AG09309 (cell line): Measurements from ENCODE around the gene RBM43.
A peak's percentile ranks its signal among the peaks of the same experiment; 100 is the strongest.
"Not testable (repeated sequence)": the region's sequence is repeated elsewhere in the genome, so short reads cannot be mapped to it uniquely, and the experiment has no call there.

Experiments used
- DNase-seq: peaks from one replicate; pipeline ENCODE4 v3.0.0-alpha.2; 2010; ENCODE audit warnings: low read depth
- H3K4me3 ChIP-seq: 2 replicates; pipeline ENCODE4 v1.5.1; 2011; ENCODE audit warnings: mild to moderate bottlenecking, low read depth, low read length, moderate library complexity; ENCODE audit not compliant: control insufficient read depth
- TF ChIP-seq, protein P1 (sequence below): IDR thresholded peaks from 2 replicates; pipeline ENCODE4 v1.5.1; 2011; ENCODE audit warnings: mild to moderate bottlenecking, low read depth, low read length, inconsistent platforms; ENCODE audit not compliant: insufficient read depth, control insufficient read depth; ENCODE audit errors: missing control alignments

RBM43 gene

DNA sequence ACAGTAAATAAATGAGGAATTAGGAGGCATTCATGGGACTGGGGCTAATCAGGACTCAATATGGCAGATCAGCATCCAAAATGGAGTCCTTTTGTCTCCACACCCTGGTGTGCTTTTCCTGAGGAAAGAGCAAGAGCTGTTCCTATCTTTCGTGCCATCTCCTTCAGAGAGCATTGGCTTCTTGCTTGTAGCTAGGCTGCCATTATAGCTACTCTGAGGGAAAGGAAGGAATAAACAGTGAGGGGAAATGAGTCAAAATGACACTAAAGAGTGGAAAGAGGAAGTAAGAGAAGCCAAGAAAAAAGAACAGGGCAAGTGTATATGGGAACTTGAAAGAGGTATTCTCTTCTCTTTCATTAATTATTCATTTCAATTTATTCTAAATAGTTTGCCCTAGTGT is 36.2 kb upstream of the RBM43 start:
- TF ChIP-seq, protein P1, sequence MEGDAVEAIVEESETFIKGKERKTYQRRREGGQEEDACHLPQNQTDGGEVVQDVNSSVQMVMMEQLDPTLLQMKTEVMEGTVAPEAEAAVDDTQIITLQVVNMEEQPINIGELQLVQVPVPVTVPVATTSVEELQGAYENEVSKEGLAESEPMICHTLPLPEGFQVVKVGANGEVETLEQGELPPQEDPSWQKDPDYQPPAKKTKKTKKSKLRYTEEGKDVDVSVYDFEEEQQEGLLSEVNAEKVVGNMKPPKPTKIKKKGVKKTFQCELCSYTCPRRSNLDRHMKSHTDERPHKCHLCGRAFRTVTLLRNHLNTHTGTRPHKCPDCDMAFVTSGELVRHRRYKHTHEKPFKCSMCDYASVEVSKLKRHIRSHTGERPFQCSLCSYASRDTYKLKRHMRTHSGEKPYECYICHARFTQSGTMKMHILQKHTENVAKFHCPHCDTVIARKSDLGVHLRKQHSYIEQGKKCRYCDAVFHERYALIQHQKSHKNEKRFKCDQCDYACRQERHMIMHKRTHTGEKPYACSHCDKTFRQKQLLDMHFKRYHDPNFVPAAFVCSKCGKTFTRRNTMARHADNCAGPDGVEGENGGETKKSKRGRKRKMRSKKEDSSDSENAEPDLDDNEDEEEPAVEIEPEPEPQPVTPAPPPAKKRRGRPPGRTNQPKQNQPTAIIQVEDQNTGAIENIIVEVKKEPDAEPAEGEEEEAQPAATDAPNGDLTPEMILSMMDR = no peak
- no peak overlapping the region for H3K4me3 ChIP-seq
- DNase-seq = no peak

GRCh38 chr2:151295926-151296325 is 34.3 kb upstream of the RBM43 start:
- not testable (repeated sequence) for DNase-seq

GRCh38 chr2:151292546-151292945 is 30.9 kb upstream of the RBM43 start:
- TF ChIP-seq, protein P1 = no peak
- H3K4me3 ChIP-seq = no peak overlapping the region
- no peak for DNase-seq

More at GRCh38 chr2:151295926-151296325, 34.3 kb upstream of the RBM43 start:
- not testable (repeated sequence) for H3K4me3 ChIP-seq

DNA sequence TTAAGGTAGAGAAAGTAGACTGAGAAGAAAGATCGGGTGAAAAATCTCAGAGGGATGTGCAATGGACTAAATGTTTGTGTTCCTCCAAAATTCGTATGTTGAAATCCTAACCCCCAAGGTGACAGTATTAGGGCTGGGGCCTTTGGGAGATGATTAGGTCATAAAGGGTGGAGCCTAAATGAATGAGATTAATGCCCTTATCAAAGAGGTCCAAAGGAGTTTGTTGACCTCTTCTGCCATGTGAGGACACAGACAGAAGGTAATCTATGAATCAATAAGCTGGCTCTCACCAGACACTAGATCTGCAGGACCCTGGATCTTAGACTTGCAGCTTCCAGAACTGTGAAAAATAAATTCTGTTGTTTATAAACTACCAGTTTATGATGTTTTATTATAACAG is 30.5 kb upstream of the RBM43 start:
- DNase-seq = no peak
- TF ChIP-seq, protein P1 = no peak

DNA sequence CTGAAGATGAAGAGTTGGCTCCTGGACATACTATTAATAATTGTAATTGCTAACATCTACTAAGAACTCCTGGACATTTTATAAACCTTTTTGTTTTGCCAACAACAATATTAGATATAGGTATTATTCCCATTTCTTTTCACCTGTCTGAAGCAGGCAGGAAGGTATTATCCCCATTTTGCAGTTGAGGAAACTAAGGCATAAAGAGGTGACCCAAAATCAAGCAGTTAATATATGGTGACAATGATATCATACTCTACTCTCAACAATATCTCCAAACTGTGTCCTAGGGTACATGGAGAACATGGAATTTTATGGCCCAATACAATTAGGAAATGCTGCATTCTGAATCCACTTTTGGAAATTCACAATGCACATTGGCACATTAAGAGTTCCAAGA is 29.6 kb upstream of the RBM43 start:
- DNase-seq = no peak
- TF ChIP-seq, protein P1 = no peak
- H3K4me3 ChIP-seq = no peak overlapping the region

More for the DNA sequence above, 30.5 kb upstream of the RBM43 start:
- no peak overlapping the region for H3K4me3 ChIP-seq

DNA sequence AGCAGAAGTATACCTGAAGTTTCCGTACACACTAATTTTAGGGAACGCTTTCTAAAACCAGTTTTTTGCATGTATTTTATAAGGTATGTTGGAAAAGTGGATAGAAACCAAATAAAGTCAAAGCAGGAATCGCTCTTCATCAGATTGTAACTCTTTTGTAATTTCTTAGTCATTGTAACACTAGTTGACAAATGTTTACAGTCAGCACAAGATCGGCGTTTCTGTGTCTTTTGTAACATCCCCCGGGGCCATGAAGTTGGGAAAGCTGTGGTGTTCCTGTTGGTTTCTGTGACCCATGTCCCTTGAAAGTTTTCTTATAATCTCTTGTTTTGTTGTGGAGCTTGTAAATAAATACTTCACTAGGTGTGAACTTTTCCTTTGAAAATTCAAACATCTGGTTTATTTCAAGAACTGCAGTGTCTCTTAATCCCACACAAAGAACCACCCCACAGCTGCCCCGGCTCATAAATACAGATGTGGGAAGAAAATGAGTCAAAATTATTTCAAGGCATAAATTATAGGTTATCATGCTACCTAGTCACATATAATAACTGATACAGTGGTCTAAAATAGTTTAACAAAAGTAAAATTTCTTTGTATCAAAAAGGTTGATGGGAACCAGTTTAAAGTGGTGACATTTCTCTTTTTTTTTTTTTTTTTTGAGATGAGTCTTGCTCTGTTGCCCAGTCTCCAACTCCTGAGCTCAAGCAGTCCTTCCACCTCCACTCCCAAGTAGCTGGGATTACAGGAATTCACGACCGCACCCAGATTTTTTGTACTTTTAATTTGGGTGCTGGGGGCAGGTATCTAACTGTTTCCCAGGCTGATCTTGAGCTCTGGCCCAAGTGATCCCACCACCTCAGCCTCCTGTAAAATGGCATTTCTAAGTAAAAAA is 28.6 kb upstream of the RBM43 start:
- no peak for DNase-seq
- TF ChIP-seq, protein P1 = no peak
- peak overlapping the region; percentile 61 for H3K4me3 ChIP-seq

DNA sequence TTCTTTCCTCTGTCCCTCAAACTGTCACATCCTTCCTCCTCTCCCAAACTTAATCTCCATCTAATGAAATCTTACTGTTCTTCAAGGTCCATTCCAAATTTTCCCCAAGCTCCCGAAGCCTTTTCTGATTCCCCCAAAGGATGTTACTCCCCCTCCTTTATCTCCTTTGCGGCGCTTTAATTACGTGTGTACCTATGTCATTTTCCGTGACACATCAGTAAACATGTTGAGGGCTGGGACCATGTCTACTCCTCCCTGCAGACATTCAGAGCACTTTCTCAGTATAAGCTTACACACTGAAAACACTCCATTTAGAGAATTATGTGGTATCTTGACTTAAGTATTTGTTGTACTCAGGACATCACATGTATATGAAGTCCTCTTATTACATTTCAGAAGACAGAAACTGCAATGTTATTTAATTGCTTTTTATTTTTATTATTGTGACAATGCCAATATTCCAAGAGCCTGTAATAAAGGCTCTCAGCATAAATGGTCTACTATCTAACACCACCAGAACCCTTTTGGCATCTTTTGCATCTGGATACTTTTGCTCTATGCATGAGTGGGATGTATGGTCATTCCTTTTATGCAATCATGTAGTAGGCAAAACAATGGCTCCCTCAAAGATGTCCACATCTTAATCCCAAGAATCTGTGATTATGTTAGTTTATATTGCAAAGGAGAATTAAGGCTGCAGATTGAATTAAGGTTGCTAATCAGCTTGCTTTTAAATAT is 26.0 kb upstream of the RBM43 start:
- no peak for DNase-seq
- TF ChIP-seq, protein P1 = no peak
- H3K4me3 ChIP-seq = no peak overlapping the region
